ENCODE measurements around the gene SIRT5.

The SIRT5 gene

GRCh38 chr6:13550656-13551055 is 23.7 kb upstream of the SIRT5 start:
- H3K9me3 ChIP-seq = no peaks in the 10 kb centered on the region
- H3K27me3 ChIP-seq = no peaks in the 10 kb centered on the region
- H3K36me3 ChIP-seq = no peaks in the 10 kb centered on the region
- H3K9ac ChIP-seq = no peak overlapping the region
- H3K4me3 ChIP-seq = no peak overlapping the region
- H3K4me2 ChIP-seq = no peak overlapping the region
- TF ChIP-seq Cebpa-rat (IDR thresholded peaks at IDR 0.05) = no peak
- H3K4me1 ChIP-seq = no peaks in the 10 kb centered on the region
- H4K20me1 ChIP-seq = no peaks in the 10 kb centered on the region
- no peak overlapping the region for H3K27ac ChIP-seq

DNA sequence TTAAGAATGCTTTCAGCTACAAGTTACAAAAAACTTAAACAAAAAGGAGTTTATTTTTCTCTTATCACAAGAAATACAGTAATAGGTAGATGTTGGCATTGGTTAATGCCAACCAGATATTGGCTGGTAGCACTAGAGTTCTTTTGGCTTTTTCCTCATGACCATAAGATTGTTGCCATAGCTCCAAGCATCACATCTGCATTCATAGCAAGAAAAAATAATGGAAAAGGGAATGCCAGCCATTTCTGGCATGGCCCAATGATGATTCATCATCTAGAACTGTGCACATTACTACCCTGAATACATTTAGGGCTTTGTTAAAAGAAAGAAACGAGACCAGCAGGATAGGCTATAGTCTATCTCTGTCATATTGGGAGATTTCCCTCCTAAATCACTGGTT is 20.8 kb upstream of the SIRT5 start:
- H3K27me3 ChIP-seq = no peaks in the 10 kb centered on the region
- no peaks in the 10 kb centered on the region for H3K36me3 ChIP-seq
- no peaks in the 10 kb centered on the region for H3K4me1 ChIP-seq
- TF ChIP-seq Cebpa-rat (IDR thresholded peaks at IDR 0.05) = no peak
- H3K4me3 ChIP-seq = no peak overlapping the region
- H3K4me2 ChIP-seq = no peak overlapping the region
- H3K9me3 ChIP-seq = no peaks in the 10 kb centered on the region
- no peaks in the 10 kb centered on the region for H4K20me1 ChIP-seq
- no peak overlapping the region for H3K27ac ChIP-seq
- no peak overlapping the region for H3K9ac ChIP-seq

DNA sequence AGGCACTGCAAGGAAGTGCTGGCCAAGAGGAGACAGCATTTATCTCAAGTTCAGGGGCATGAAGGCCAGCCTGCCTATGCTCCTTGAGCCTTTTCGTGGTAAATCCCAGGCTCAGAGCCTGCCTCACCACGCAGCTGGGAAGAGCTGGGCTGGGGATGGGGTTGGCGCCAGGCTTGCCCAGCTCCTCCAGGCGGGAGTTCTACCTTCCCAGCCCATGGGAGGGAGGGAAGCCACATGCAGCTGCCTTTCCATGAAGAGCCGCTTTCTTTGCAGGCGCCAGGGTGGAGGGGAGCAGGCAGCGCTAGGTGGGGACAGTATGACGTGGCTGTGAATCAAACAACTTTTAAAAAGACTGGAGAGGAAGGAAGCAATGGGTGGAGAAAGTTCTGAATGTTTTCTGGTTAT is 19.5 kb upstream of the SIRT5 start:
- Histone ChIP-seq H3K4me1 (no peaks in the 10 kb centered on the region), H3K9me3 (no peaks in the 10 kb centered on the region), H3K4me3 (no peak overlapping the region), H4K20me1 (no peaks in the 10 kb centered on the region), H3K9ac (no peak overlapping the region), H3K27ac (no peak overlapping the region), H3K4me2 (no peak overlapping the region), H3K36me3 (no peaks in the 10 kb centered on the region), H3K27me3 (no peaks in the 10 kb centered on the region)
- TF ChIP-seq Cebpa-rat (IDR thresholded peaks at IDR 0.05) = no peak

GRCh38 chr6:13557841-13558240 is 16.6 kb upstream of the SIRT5 start:
- TF ChIP-seq Cebpa-rat (IDR thresholded peaks at IDR 0.05) = no peak
- no peaks in the 10 kb centered on the region for H3K9me3 ChIP-seq
- H3K36me3 ChIP-seq = no peaks in the 10 kb centered on the region
- H3K27me3 ChIP-seq = no peaks in the 10 kb centered on the region
- H3K4me1 ChIP-seq = no peaks in the 10 kb centered on the region
- H3K4me3 ChIP-seq = no peak overlapping the region
- no peaks in the 10 kb centered on the region for H4K20me1 ChIP-seq
- no peak overlapping the region for H3K27ac ChIP-seq
- H3K9ac ChIP-seq = no peak overlapping the region
- H3K4me2 ChIP-seq = no peak overlapping the region

DNA sequence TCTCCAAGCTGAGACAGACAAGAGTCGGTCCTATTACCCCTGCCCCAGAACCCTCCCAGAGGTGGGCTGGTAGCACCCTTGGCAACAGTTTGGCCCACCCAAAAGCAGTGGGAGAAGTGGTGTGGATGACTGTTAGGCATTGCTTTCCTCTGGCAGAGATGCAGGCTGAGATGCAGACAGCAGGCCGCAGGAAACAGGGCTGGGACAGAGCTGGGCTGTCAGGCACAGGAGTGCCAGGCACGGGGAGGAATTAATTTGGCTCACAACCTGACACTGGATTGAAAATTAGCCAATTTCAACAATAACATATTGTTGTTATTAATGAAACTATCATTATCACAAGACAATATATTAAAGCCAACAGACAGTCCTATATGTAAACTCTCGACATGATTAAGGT is 15.7 kb upstream of the SIRT5 start:
- no peak overlapping the region for H3K4me3 ChIP-seq
- no peak overlapping the region for H3K27ac ChIP-seq
- no peaks in the 10 kb centered on the region for H3K4me1 ChIP-seq
- no peak for TF ChIP-seq Cebpa-rat (IDR thresholded peaks at IDR 0.05)
- H3K27me3 ChIP-seq = no peaks in the 10 kb centered on the region
- no peaks in the 10 kb centered on the region for H3K9me3 ChIP-seq
- H4K20me1 ChIP-seq = no peaks in the 10 kb centered on the region
- H3K9ac ChIP-seq = no peak overlapping the region
- H3K4me2 ChIP-seq = no peak overlapping the region
- no peaks in the 10 kb centered on the region for H3K36me3 ChIP-seq

DNA sequence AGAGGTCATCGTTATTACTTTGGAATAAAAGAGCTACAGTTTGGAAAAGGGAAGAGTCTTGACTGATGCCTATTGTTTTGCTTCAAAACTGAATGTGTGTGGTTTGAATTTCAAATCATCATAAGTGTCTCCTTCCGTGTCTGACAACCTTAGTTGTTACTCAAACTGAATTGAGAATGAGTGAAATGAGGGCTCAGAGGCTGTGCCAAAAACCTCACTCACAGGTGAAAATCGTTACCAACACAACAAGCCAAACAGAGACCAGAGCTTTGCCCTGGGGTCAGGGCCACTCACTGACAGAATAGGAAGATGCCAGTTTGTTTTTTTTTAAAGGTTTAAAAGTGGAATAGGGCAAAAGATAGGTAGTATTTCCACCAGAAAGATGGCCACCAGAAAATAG is 15.2 kb upstream of the SIRT5 start:
- Histone ChIP-seq H3K4me1 (no peaks in the 10 kb centered on the region), H3K27me3 (no peaks in the 10 kb centered on the region), H3K27ac (no peak overlapping the region), H3K9me3 (no peaks in the 10 kb centered on the region), H3K36me3 (no peaks in the 10 kb centered on the region), H3K4me3 (no peak overlapping the region), H4K20me1 (no peaks in the 10 kb centered on the region), H3K9ac (no peak overlapping the region), H3K4me2 (no peak overlapping the region)
- no peak for TF ChIP-seq Cebpa-rat (IDR thresholded peaks at IDR 0.05)

- no peak for TF ChIP-seq Cebpa-rat (IDR thresholded peaks at IDR 0.05)
- H3K27ac ChIP-seq = no peak overlapping the region
These were observed 14.3 kb upstream of the SIRT5 start for GRCh38 chr6:13559968-13560650.

DNA sequence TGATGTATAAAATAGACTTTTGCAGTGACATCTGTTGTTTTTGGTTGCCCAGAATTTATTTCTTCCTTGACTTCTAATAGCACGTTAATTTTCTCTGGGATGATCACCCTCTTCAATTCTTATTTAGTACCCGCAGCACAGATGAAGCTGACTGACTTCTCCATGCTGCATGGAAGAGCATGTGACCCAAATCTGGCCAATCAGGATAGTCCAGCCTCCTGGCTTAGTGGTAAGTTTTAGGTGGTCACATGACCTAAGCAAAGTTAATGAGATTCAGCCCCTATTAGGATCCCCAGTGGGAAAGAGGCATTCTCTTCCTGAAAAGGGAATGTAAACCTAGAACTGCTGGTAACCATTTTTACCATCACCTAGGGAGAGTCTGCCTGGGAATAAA is 13.8 kb upstream of the SIRT5 start:
- Histone ChIP-seq H3K4me2 (no peak overlapping the region), H4K20me1 (no peaks in the 10 kb centered on the region), H3K9ac (no peak overlapping the region), H3K9me3 (no peaks in the 10 kb centered on the region), H3K27me3 (no peaks in the 10 kb centered on the region), H3K4me1 (no peaks in the 10 kb centered on the region), H3K27ac (no peak overlapping the region), H3K4me3 (no peak overlapping the region), H3K36me3 (no peaks in the 10 kb centered on the region)
- TF ChIP-seq Cebpa-rat (IDR thresholded peaks at IDR 0.05) = no peak

More at GRCh38 chr6:13559968-13560650, 14.3 kb upstream of the SIRT5 start:
- Histone ChIP-seq H3K9me3 (no peaks in the 10 kb centered on the region), H3K9ac (no peak overlapping the region), H4K20me1 (no peaks in the 10 kb centered on the region), H3K4me2 (no peak overlapping the region), H3K27me3 (no peaks in the 10 kb centered on the region), H3K4me1 (no peaks in the 10 kb centered on the region), H3K4me3 (no peak overlapping the region), H3K36me3 (no peaks in the 10 kb centered on the region)

- H4K20me1 ChIP-seq = no peaks in the 10 kb centered on the region
- H3K36me3 ChIP-seq = no peaks in the 10 kb centered on the region
- H3K4me1 ChIP-seq = no peaks in the 10 kb centered on the region
- no peak overlapping the region for H3K4me2 ChIP-seq
- no peak overlapping the region for H3K9ac ChIP-seq
- H3K9me3 ChIP-seq = no peaks in the 10 kb centered on the region
- H3K27ac ChIP-seq = no peak overlapping the region
- no peak for TF ChIP-seq Cebpa-rat (IDR thresholded peaks at IDR 0.05)
- H3K27me3 ChIP-seq = no peaks in the 10 kb centered on the region
- no peak overlapping the region for H3K4me3 ChIP-seq
These were observed 12.7 kb upstream of the SIRT5 start for GRCh38 chr6:13561624-13562267.

DNA sequence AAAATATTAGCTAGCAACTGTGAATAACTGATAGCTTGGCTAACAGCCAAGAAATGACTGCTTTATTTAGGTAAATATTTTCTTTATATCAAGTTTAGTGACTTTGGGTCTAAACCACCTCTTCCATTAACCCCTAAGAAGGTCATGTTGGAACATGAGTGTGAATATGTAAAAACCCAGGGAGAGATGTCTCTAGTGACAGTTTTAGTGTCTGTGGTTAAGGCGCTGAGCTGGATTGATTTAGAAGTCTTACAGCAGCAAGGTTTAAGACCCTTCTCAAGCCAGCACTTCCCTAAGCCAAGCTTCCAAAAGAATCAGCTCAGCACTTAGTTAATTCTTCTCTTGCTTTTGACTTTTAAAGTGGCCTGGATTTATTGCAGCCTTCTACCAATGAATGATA is 11.4 kb upstream of the SIRT5 start:
- H3K9me3 ChIP-seq = no peaks in the 10 kb centered on the region
- no peaks in the 10 kb centered on the region for H3K4me1 ChIP-seq
- H3K27ac ChIP-seq = no peak overlapping the region
- H3K27me3 ChIP-seq = no peaks in the 10 kb centered on the region
- TF ChIP-seq Cebpa-rat (IDR thresholded peaks at IDR 0.05) = no peak
- H3K36me3 ChIP-seq = no peaks in the 10 kb centered on the region
- H4K20me1 ChIP-seq = no peaks in the 10 kb centered on the region
- H3K4me3 ChIP-seq = no peak overlapping the region
- no peak overlapping the region for H3K4me2 ChIP-seq
- no peak overlapping the region for H3K9ac ChIP-seq
